Lower leg skin (tissue), 4 donors: ENCODE data around the gene SLC5A10. TPM values are rescaled to one million over a fixed set of nuclear protein-coding genes. Genes with fewer than 3 reads are reported as not detected.

ENCODE experiments used
- DNase-seq, 2 donors: peaks; one replicate each; pipeline ENCODE4 v3.0.0-alpha.2; 2019; ENCODE audit warnings: low spot score in 2 of 2
- H3K4me3 ChIP-seq: fragments of 200-600 bp; sonication (generic); 2 replicates; pipeline ENCODE4 v1.5.1; 2017; ENCODE audit warnings: mild to moderate bottlenecking, low read depth; ENCODE audit not compliant: poor library complexity, severe bottlenecking
- POLR2A ChIP-seq, 2 donors: fragments of 450-650 bp; IDR thresholded peaks; one replicate each; pipeline ENCODE4 v1.6.1; 2016 to 2017; ENCODE audit warnings: antibody characterized with exemption in 2 of 2, mild to moderate bottlenecking in 1 of 2, moderate library complexity in 1 of 2
- whole genome bisulfite sequencing, 2 donors: methylation state at CpG; one replicate each; pipeline ENCODE4 v1.1.5; 2018; 5-methylcytosine and 5-hydroxymethylcytosine counted together
- intact Hi-C: fragments of 100-400 bp; cut with DNase I; formaldehyde crosslinking; loops from one replicate; pipeline ENCODE4 v1.15.0; 2023; ENCODE audit warnings: low total_unique reads
- total RNA-seq, 4 donors: library from RNA; depleted of rRNA; stranded (reverse); fragments of >200 nt; gene quantifications; one replicate each; pipeline ENCODE4 v1.1.0, GENCODE V29; 2016
- TF ChIP-seq, protein P1 (sequence below), 3 donors: fragments of 450-650 bp; IDR thresholded peaks; one replicate each; pipeline ENCODE4 v1.5.1; 2016; ENCODE audit warnings: antibody characterized with exemption in 3 of 3, mild to moderate bottlenecking in 3 of 3, moderate library complexity in 2 of 3

SLC5A10 gene
- total RNA-seq, 4 donors from 2014 or later = 0.32 to 1.4 (median 1.1) TPM

DNA sequence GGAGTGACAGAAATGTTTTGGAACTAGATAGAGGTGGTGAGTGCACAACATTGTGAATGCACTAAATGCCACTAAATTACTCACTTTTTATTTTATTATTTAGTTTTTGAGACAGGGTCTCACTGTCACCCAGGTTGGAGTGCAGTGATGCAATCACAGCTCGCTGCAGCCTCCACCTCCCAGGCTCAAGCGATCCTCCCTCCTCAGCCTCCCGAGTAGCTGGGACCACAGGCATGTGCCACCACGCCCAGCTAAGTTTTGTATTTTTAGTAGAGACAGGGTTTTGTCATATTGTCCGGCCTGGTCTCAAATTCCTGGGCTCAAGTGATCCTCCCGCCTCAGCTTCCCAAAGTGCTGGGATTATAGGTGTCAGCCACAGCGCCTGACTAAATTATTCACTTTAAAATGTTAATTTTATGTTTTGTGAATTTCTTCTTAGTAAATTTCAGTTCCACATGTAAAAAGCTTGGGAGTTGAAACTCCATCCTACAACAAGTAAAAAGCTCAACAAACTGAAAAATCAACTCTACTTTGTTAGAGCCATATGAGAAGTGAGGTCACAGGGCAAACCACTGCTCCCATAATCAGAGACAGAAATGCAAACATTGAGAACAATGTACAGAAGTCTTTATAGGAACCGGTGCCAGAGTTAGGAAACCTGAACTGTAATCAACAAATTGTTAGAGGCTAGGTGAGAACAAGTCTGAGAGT lies 13.8 kb upstream of the SLC5A10 start:
- WGBS, 2 donors = 83 to 89% methylated on average over 8 of the region's 8 CpGs

GRCh38 chr17:18938692-18939023 lies 13.3 kb upstream of the SLC5A10 start:
- no peak overlapping the region for H3K4me3 ChIP-seq
- DNase-seq = no peak
- no peak for TF ChIP-seq POLR2A (IDR thresholded peaks at IDR 0.05)
- TF ChIP-seq, protein P1, sequence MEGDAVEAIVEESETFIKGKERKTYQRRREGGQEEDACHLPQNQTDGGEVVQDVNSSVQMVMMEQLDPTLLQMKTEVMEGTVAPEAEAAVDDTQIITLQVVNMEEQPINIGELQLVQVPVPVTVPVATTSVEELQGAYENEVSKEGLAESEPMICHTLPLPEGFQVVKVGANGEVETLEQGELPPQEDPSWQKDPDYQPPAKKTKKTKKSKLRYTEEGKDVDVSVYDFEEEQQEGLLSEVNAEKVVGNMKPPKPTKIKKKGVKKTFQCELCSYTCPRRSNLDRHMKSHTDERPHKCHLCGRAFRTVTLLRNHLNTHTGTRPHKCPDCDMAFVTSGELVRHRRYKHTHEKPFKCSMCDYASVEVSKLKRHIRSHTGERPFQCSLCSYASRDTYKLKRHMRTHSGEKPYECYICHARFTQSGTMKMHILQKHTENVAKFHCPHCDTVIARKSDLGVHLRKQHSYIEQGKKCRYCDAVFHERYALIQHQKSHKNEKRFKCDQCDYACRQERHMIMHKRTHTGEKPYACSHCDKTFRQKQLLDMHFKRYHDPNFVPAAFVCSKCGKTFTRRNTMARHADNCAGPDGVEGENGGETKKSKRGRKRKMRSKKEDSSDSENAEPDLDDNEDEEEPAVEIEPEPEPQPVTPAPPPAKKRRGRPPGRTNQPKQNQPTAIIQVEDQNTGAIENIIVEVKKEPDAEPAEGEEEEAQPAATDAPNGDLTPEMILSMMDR (IDR thresholded peaks at IDR 0.05) = no peak
- 67 to 73% methylated on average over 2 of the region's 2 CpGs for WGBS, 2 donors
- intact Hi-C loops = no loop called here

More for the DNA sequence above, 13.8 kb upstream of the SLC5A10 start:
- H3K4me3 ChIP-seq = no peak overlapping the region
- TF ChIP-seq, protein P1 (IDR thresholded peaks at IDR 0.05) = no peak
- no peak for TF ChIP-seq POLR2A (IDR thresholded peaks at IDR 0.05)
- intact Hi-C loops = no loop called here
- DNase-seq = no peak

DNA sequence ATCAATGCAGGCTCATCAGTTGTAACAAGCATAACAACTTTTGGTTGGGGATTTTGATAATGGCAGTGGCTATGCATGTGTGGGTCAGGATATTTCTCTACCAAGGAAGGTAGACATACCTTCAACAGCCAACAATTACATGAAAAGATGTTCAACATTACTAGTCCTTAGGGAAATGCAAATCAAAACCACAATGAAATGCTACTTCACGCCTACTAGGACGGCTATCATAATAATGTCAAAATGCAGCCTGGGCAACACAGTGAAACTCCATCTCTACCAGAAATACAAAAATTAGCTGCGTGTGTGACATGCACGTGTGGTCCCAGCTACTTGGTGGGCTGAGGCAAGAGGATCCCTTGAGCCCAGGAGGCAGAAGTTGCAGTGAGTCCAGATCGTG lies 7.3 kb upstream of the SLC5A10 start:
- TF ChIP-seq, protein P1 (IDR thresholded peaks at IDR 0.05) = no peak
- no peak for TF ChIP-seq POLR2A (IDR thresholded peaks at IDR 0.05)
- DNase-seq = no peak
- intact Hi-C loops = no loop called here
- H3K4me3 ChIP-seq = no peak overlapping the region
- WGBS, 2 donors = 79 to 84% methylated on average over 5 of the region's 5 CpGs

GRCh38 chr17:18946536-18946935 lies 5.4 kb upstream of the SLC5A10 start:
- no peak overlapping the region for H3K4me3 ChIP-seq
- TF ChIP-seq, protein P1 (IDR thresholded peaks at IDR 0.05) = no peak
- TF ChIP-seq POLR2A (IDR thresholded peaks at IDR 0.05) = no peak
- DNase-seq = no peak
- 54 to 76% methylated on average over 2 of the region's 2 CpGs for WGBS, 2 donors
- intact Hi-C loops = no loop called here

DNA sequence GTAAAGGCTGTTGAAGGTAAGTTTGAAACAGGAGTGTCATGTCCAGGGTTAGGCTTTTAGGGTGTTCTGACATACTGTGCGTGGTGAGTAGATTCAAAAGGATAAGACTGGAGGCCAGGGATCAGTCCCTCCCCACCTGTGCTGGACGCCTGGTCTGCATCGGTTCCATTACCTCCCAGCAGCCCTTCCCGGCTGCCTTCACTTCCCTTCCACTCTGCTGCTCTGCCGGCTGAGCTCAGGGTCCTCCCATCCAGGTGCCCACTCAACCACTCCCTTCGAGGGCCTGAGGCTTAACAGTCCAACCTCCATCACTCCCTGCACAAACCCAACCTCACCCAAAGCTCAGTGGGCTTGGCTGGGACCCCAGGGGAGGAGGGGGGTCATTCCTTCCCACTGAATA lies 4.1 kb upstream of the SLC5A10 start:
- no peak for DNase-seq
- no peak for TF ChIP-seq POLR2A (IDR thresholded peaks at IDR 0.05)
- TF ChIP-seq, protein P1 (IDR thresholded peaks at IDR 0.05) = no peak
- WGBS, 2 donors = 78 to 83% methylated on average over 6 of the region's 6 CpGs
- intact Hi-C loops = no loop called here
- no peak overlapping the region for H3K4me3 ChIP-seq

GRCh38 chr17:18948476-18949006 lies 3.4 kb upstream of the SLC5A10 start:
- intact Hi-C loops = no loop called here
- 81 to 92% methylated on average over 8 of the region's 8 CpGs for WGBS, 2 donors
- no peak for TF ChIP-seq POLR2A (IDR thresholded peaks at IDR 0.05)
- TF ChIP-seq, protein P1 (IDR thresholded peaks at IDR 0.05) = no peak
- DNase-seq = no peak
- H3K4me3 ChIP-seq = no peak overlapping the region
